HG02763 (cell line): ENCODE measurements around the gene ILF3.
"Not testable (repeated sequence)": the region's sequence is repeated elsewhere in the genome, so short reads cannot be mapped to it uniquely, and the experiment has no call there.

ENCODE experiments used
- ATAC-seq: cut with Tn5 transposase; IDR thresholded peaks from one replicate; pipeline ENCODE4 v1.9.1; 2021; ENCODE audit warnings: mild to moderate bottlenecking, moderate library complexity; ENCODE audit not compliant: unreplicated experiment

ILF3 gene

GRCh38 chr19:10642473-10643171, 11.5 kb upstream of the ILF3 start:
- no peak for ATAC-seq

- ATAC-seq, result no peak
Observed at GRCh38 chr19:10643172-10643967, 10.8 kb upstream of the ILF3 start.

- no peak for ATAC-seq
Observed at GRCh38 chr19:10643968-10644259, 10.2 kb upstream of the ILF3 start.

- no peak for ATAC-seq
Observed at GRCh38 chr19:10644260-10645007, 9.7 kb upstream of the ILF3 start.

GRCh38 chr19:10646456-10647159, 7.5 kb upstream of the ILF3 start:
- no peak for ATAC-seq

- ATAC-seq, result no peak
Observed at GRCh38 chr19:10648360-10648759, 5.8 kb upstream of the ILF3 start.

- ATAC-seq, result no peak
Observed at GRCh38 chr19:10651851-10652250, 2.3 kb upstream of the ILF3 start.

- ATAC-seq, result no peak
Observed at GRCh38 chr19:10653482-10653731, 739 bp upstream of the ILF3 start.

GRCh38 chr19:10654610-10655456, 687 bp downstream of the ILF3 start:
- peak; percentile 25 for ATAC-seq

GRCh38 chr19:10655457-10656312, 1.5 kb downstream of the ILF3 start:
- no peak for ATAC-seq

GRCh38 chr19:10660346-10660745, 6.2 kb downstream of the ILF3 start:
- ATAC-seq, result no peak

- ATAC-seq, result no peak
Observed at GRCh38 chr19:10661946-10662345, 7.8 kb downstream of the ILF3 start.

- ATAC-seq, result no peak
Observed at GRCh38 chr19:10662384-10663251, 8.5 kb downstream of the ILF3 start.

- not testable (repeated sequence) for ATAC-seq
Observed at GRCh38 chr19:10663252-10663563, 9.1 kb downstream of the ILF3 start.

GRCh38 chr19:10667867-10668266, 13.7 kb downstream of the ILF3 start:
- ATAC-seq, result no peak

- ATAC-seq, result no peak
Observed at GRCh38 chr19:10669246-10669645, 15.1 kb downstream of the ILF3 start.

- ATAC-seq, result no peak
Observed at GRCh38 chr19:10670182-10670581, 16.0 kb downstream of the ILF3 start.

- no peak for ATAC-seq
Observed at GRCh38 chr19:10670876-10671804, 17.0 kb downstream of the ILF3 start.
